ENCODE measurements around the gene HOXB1. TPM values are rescaled to one million over a fixed set of nuclear protein-coding genes. Genes with fewer than 3 reads are reported as not detected.

HOXB1 gene
- total RNA-seq, 1 experiment from 2014 or later, result not detected

GRCh38 chr17:48542114-48542656 is 11.4 kb upstream of the HOXB1 start:
- peak overlapping the region; percentile 69 to 81 for H3K4me3 ChIP-seq (ENCODE audit: low read depth in 2 of 2, low read length in 2 of 2)
- no peak for DNase-seq (ENCODE audit: low read depth, low spot score)
- peaks cover 44% of the 10 kb centered on the region for H3K4me1 ChIP-seq (ENCODE audit: control insufficient read depth, insufficient read depth, low read length)
- peak overlapping the region; percentile 98 for H3K27ac ChIP-seq (ENCODE audit: low read length)
- no peaks in the 10 kb centered on the region for H3K9me3 ChIP-seq (ENCODE audit: control insufficient read depth, insufficient read depth, low read depth, low read length)
- no peak for TF ChIP-seq REST (IDR thresholded peaks at IDR 0.05; ENCODE audit: insufficient read depth in 1 of 2, low read depth in 2 of 2, low read length in 1 of 2)
- TF ChIP-seq CTCF (IDR thresholded peaks at IDR 0.05), result no peak
- no peak for TF ChIP-seq TCF7L2 (IDR thresholded peaks at IDR 0.05; ENCODE audit: low read depth, low read length)
- TF ChIP-seq SIN3A (IDR thresholded peaks at IDR 0.05; ENCODE audit: borderline replicate concordance, insufficient read depth, low read depth, low read length), result no peak
- TF ChIP-seq POLR2AphosphoS5 (IDR thresholded peaks at IDR 0.05; ENCODE audit: low read depth, low read length), result peak; percentile 66; the same call in 1 of the 2 replicates
- POLR2A ChIA-PET, result interaction anchor here (1.1 kb wide), 1 partner anchor 26 kb away, joined by 4 read pairs; no protein-coding TSS in a partner anchor
- no peaks in the 10 kb centered on the region for H3K27me3 ChIP-seq (ENCODE audit: control insufficient read depth, insufficient read depth, low read length)
- intact Hi-C loops (cut with micrococcal nuclease; ENCODE audit: unreplicated experiment) (loop anchor here (5.0 kb wide), 1 partner anchor 50 kb away; no protein-coding TSS in a partner anchor), in situ Hi-C loops (cut with HindIII; ENCODE audit: low pct_unique_long_range_greater_than_20kb, low sequenced_read_pairs) (no loop called here)
- BruUV-seq (replicated peaks), result no TSS peak
- CTCF ChIA-PET, result no interaction called here
- peak; percentile 5 for ATAC-seq
- peaks cover 6% of the 10 kb centered on the region; the same call in 1 of the 2 replicates for H3K36me3 ChIP-seq (ENCODE audit: control insufficient read depth, insufficient read depth, low read length)

GRCh38 chr17:48541577-48542113 is 10.8 kb upstream of the HOXB1 start:
- H3K4me1 ChIP-seq (ENCODE audit: control insufficient read depth, insufficient read depth, low read length), result peaks cover 41% of the 10 kb centered on the region
- in situ Hi-C loops (cut with HindIII; ENCODE audit: low pct_unique_long_range_greater_than_20kb, low sequenced_read_pairs), result no loop called here
- no peaks in the 10 kb centered on the region for H3K27me3 ChIP-seq (ENCODE audit: control insufficient read depth, insufficient read depth, low read length)
- peak overlapping the region; percentile 98 for H3K27ac ChIP-seq (ENCODE audit: low read length)
- CTCF ChIA-PET, result interaction anchor here (0.6 to 1.0 kb wide), 2 partner anchors 51 to 406 kb away, joined by 3 to 4 read pairs; no protein-coding TSS in a partner anchor
- POLR2A ChIA-PET, result interaction anchor here (0.6 to 1.1 kb wide), 7 partner anchors 9 to 522 kb away, joined by 4 to 7 read pairs (median 4); no protein-coding TSS in a partner anchor
- TF ChIP-seq CTCF (IDR thresholded peaks at IDR 0.05) (no peak), TCF7L2 (IDR thresholded peaks at IDR 0.05; ENCODE audit: low read depth, low read length) (no peak), REST (IDR thresholded peaks at IDR 0.05; ENCODE audit: insufficient read depth in 1 of 2, low read depth in 2 of 2, low read length in 1 of 2) (no peak; a peak in 1 of 4 replicates), SIN3A (IDR thresholded peaks at IDR 0.05; ENCODE audit: borderline replicate concordance, insufficient read depth, low read depth, low read length) (0 out of 2 replicates have a peak, but pooled peaks have one; percentile 46), POLR2AphosphoS5 (IDR thresholded peaks at IDR 0.05; ENCODE audit: low read depth, low read length) (peak; percentile 80; the same call in 1 of the 2 replicates)
- DNase-seq (ENCODE audit: low read depth, low spot score) (no peak), ATAC-seq (peak; percentile 22)
- peaks cover 6% of the 10 kb centered on the region; the same call in 1 of the 2 replicates for H3K36me3 ChIP-seq (ENCODE audit: control insufficient read depth, insufficient read depth, low read length)
- no TSS peak for BruUV-seq (replicated peaks)
- intact Hi-C loops (cut with micrococcal nuclease; ENCODE audit: unreplicated experiment), result loop anchor here (5.0 kb wide), 1 partner anchor 49 kb away; no protein-coding TSS in a partner anchor
- peak overlapping the region; percentile 69 to 81 for H3K4me3 ChIP-seq (ENCODE audit: low read depth in 2 of 2, low read length in 2 of 2)
- no peaks in the 10 kb centered on the region for H3K9me3 ChIP-seq (ENCODE audit: control insufficient read depth, insufficient read depth, low read depth, low read length)
